Measurements from ENCODE around the gene TOX2.

Gene TOX2

DNA sequence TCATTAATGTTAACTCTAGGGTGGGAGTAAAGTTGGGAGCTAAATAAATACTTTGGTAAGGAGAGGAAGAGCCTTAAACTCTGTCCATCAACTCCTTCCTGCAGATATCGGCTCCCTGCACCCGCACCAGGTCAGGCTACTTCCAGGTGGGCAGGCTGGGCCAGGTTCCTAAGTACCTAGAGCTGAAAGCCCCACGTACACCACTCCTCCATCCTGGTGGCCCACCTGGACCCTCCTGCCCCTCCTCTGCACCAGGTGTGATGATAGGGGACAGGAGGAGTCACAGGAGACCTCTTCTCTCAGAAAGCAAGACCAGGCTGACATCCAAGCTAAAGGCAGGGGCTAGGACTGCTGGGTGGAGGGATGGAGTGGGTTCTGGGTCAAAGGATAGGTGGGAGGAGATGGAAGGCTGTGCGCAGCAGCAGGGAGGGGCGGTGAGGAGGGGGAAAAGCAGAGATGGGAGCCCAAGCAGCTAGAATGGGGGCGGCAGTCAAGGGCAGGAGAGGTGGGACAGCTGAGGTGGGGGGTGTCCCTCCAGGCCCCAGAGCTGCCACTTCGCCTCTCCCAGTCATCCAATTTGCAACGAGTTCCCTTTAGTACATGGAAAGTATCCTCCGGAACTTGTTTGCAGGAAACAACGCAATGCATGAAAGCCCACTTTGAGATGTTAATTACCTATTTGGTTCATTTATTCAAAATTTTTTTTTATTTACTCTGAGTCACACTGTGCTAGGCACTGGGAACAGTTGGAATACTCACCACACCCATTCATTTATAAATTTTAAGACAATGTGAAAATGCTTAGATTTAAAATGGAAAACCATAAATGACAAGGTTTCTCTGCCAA is 15.2 kb upstream of the TOX2 start:
- TF ChIP-seq, protein P1, sequence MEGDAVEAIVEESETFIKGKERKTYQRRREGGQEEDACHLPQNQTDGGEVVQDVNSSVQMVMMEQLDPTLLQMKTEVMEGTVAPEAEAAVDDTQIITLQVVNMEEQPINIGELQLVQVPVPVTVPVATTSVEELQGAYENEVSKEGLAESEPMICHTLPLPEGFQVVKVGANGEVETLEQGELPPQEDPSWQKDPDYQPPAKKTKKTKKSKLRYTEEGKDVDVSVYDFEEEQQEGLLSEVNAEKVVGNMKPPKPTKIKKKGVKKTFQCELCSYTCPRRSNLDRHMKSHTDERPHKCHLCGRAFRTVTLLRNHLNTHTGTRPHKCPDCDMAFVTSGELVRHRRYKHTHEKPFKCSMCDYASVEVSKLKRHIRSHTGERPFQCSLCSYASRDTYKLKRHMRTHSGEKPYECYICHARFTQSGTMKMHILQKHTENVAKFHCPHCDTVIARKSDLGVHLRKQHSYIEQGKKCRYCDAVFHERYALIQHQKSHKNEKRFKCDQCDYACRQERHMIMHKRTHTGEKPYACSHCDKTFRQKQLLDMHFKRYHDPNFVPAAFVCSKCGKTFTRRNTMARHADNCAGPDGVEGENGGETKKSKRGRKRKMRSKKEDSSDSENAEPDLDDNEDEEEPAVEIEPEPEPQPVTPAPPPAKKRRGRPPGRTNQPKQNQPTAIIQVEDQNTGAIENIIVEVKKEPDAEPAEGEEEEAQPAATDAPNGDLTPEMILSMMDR (IDR thresholded peaks at IDR 0.05; ENCODE audit: borderline replicate concordance, insufficient read depth, low read depth, low read length) = no peak
- no peak overlapping the region for H3K4me3 ChIP-seq (ENCODE audit: low read depth, low read length)

DNA sequence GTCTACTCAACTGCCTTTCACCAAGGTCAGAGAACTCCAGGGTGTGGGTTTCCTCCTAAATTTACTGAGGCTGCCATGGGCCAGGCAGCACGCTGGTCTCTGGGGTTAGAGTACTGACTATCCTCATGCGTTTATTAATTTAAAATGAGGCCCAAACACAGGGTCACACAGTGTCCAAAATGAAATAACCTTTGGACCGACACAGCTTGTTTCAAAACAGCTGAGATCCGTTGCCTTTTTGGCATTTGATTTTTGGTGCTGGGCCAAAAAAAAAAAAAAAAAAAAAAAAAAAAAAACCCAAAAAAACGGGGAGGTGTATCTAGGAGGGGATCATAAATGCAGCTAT is 14.6 kb upstream of the TOX2 start:
- TF ChIP-seq, protein P1 (IDR thresholded peaks at IDR 0.05; ENCODE audit: borderline replicate concordance, insufficient read depth, low read depth, low read length) = no peak
- H3K4me3 ChIP-seq (ENCODE audit: low read depth, low read length) = no peak overlapping the region

DNA sequence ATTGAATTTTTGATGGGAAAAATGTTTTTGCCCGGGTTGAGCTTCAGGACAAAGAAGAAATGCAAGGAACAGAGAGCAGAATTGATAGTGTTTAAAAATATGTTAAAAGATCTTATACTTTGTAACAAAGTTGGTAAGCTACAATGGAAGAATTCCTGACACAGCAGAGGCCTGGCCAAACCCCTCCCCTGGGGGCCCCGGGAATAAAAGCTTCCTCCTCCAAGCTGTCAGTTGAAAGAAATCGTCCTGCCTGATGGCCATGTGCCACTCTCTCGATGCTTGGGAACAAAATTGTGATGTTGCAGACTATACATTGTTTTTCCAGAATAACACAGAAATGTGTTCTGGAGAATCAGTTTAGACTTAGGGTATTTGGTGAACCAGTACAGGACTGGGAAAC is 14.2 kb upstream of the TOX2 start:
- TF ChIP-seq, protein P1 (IDR thresholded peaks at IDR 0.05; ENCODE audit: borderline replicate concordance, insufficient read depth, low read depth, low read length) = no peak
- H3K4me3 ChIP-seq (ENCODE audit: low read depth, low read length) = no peak overlapping the region

DNA sequence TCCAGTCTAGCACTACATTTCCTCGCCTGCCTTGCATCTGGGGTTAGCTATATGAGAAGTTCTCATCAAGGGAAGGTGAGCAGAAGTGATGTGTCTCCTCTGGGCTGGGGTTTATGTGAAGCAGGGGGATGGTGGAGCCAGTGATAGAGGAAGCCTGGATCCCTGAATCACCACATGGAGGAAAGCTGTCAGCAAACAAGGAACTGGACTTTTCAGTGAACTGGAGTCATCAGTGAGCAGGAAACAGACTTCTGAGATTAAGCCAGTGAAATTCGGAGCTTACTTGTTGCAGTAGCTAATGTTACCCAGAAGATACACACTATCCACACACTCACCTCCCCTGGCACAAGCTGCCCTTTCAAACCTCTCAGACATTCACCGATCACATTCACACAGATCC is 13.4 kb upstream of the TOX2 start:
- no peak overlapping the region for H3K4me3 ChIP-seq (ENCODE audit: low read depth, low read length)
- TF ChIP-seq, protein P1 (IDR thresholded peaks at IDR 0.05; ENCODE audit: borderline replicate concordance, insufficient read depth, low read depth, low read length) = no peak

DNA sequence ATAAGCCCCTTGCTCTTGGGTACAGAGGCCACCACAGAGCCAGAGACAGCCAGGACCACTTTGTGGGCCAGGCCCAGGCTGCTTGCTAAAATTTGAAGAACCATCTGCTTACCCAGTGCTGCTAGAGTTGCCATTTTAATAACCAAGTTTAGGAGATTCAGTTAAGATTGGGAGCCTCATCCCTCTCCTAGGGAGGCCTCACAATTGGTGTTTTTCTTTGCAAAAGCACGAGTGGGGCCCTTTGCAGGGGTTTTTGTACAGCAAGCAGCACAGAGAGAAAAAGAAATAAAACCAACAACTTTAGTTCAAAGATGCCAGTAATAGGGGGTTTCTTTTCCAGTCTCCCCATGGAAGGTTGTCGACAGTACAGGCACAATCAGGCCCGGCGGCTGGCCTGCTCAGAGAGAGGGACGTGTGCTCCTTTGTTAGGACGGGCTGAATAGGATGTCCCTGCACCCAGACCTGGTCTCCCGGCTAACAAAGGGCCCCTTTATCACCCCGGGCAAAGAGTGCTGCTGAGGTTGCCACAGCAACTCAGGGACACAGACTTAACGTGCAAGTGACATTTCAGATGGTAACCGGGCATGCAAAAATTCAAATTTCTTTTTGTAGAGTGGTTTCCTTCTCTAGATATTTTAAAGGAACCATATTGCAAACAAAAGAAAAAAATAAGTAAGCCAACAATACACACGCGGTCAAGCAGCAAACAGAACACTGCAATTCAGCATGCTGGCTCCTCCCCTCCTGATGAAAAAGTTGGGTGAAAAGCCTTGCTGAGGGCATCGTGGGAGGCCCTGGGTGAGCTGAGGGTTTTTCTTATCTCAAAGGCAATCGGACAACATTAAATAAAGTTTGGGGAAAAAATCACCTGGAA is 10.5 kb upstream of the TOX2 start:
- H3K4me3 ChIP-seq (ENCODE audit: low read depth, low read length) = no peak overlapping the region
- TF ChIP-seq, protein P1 (IDR thresholded peaks at IDR 0.05; ENCODE audit: borderline replicate concordance, insufficient read depth, low read depth, low read length) = no peak

DNA sequence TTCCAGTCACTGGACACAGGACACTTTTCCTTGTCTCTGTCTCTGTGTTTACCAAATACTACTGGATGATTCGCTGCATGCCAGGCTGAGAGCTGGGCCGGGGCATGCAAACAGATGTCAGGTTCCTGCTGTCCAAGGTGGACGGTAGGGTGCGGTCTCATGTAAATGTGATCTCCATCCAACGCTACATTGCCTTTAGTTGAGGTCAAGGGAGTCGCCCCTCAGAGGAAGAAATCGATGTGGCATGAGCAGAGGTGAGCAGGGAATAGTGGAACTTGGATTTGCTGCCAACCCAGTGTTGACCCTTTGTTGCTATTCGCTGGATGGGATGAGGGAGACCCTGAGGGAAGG is 9.8 kb upstream of the TOX2 start:
- TF ChIP-seq, protein P1 (IDR thresholded peaks at IDR 0.05; ENCODE audit: borderline replicate concordance, insufficient read depth, low read depth, low read length) = no peak
- no peak overlapping the region for H3K4me3 ChIP-seq (ENCODE audit: low read depth, low read length)

All from GM12875 (cell line).